Measurements from ENCODE around the gene ITGAL.
"Not testable (repeated sequence)": the region's sequence is repeated elsewhere in the genome, so short reads cannot be mapped to it uniquely, and the experiment has no call there.

ITGAL gene

GRCh38 chr16:30522702-30523463 lies 50.3 kb downstream of the ITGAL start:
- not testable (repeated sequence) for DNase-seq (ENCODE audit: low read depth); H3K4me3 ChIP-seq (ENCODE audit: low read depth, low read length)

- H3K4me3 ChIP-seq (ENCODE audit: low read depth, low read length), result no peak overlapping the region
Measured at GRCh38 chr16:30523768-30524574, 51.4 kb downstream of the ITGAL start.

GRCh38 chr16:30524575-30525568 lies 52.3 kb downstream of the ITGAL start:
- no peak for DNase-seq (ENCODE audit: low read depth)
- H3K4me3 ChIP-seq (ENCODE audit: low read depth, low read length), result no peak overlapping the region

More at GRCh38 chr16:30523768-30524574, 51.4 kb downstream of the ITGAL start:
- DNase-seq (ENCODE audit: low read depth), result no peak

- H3K4me3 ChIP-seq (ENCODE audit: low read depth, low read length), result peak overlapping the region; percentile 86
- no peak for DNase-seq (ENCODE audit: low read depth)
Measured at GRCh38 chr16:30525844-30526136, 53.2 kb downstream of the ITGAL start.

GRCh38 chr16:30526137-30526822 lies 53.7 kb downstream of the ITGAL start, which contains the start of gene ZNF768:
TSS of gene ZNF768 (minus strand) at chr16:30526566. CDS start at chr16:30526413, 153 bp downstream.
- peak within 1 kb of the TSS; percentile 86 for H3K4me3 ChIP-seq (ENCODE audit: low read depth, low read length)
- no peak for DNase-seq (ENCODE audit: low read depth)

- H3K4me3 ChIP-seq (ENCODE audit: low read depth, low read length), result peak overlapping the region; percentile 86
- DNase-seq (ENCODE audit: low read depth), result peak; percentile 90
Measured at GRCh38 chr16:30526823-30527634, 54.5 kb downstream of the ITGAL start.

- H3K4me3 ChIP-seq (ENCODE audit: low read depth, low read length), result peak overlapping the region; percentile 14
- DNase-seq (ENCODE audit: low read depth), result no peak
Measured at GRCh38 chr16:30527635-30528178, 55.2 kb downstream of the ITGAL start.

GRCh38 chr16:30528799-30529457 lies 56.4 kb downstream of the ITGAL start:
- DNase-seq (ENCODE audit: low read depth), result no peak
- no peak overlapping the region for H3K4me3 ChIP-seq (ENCODE audit: low read depth, low read length)

GRCh38 chr16:30530163-30531037 lies 57.9 kb downstream of the ITGAL start:
- no peak overlapping the region for H3K4me3 ChIP-seq (ENCODE audit: low read depth, low read length)
- DNase-seq (ENCODE audit: low read depth), result no peak

GRCh38 chr16:30532285-30533145 lies 60.0 kb downstream of the ITGAL start:
- H3K4me3 ChIP-seq (ENCODE audit: low read depth, low read length), result no peak overlapping the region
- DNase-seq (ENCODE audit: low read depth), result no peak

GRCh38 chr16:30533146-30533522 lies 60.6 kb downstream of the ITGAL start:
- H3K4me3 ChIP-seq (ENCODE audit: low read depth, low read length), result no peak overlapping the region
- no peak for DNase-seq (ENCODE audit: low read depth)

GRCh38 chr16:30533748-30534367 lies 61.3 kb downstream of the ITGAL start:
- no peak for DNase-seq (ENCODE audit: low read depth)

GRCh38 chr16:30534368-30535105 lies 62.0 kb downstream of the ITGAL start, which contains the start of gene ZNF747:
TSS of gene ZNF747 (minus strand) at chr16:30534858. CDS start at chr16:30534679, 179 bp downstream.
- DNase-seq (ENCODE audit: low read depth), result peak; percentile 28

More at GRCh38 chr16:30533748-30534367, 61.3 kb downstream of the ITGAL start:
- peak overlapping the region; percentile 64 for H3K4me3 ChIP-seq (ENCODE audit: low read depth, low read length)

GRCh38 chr16:30535106-30535776 lies 62.7 kb downstream of the ITGAL start:
- no peak for DNase-seq (ENCODE audit: low read depth)
- peak overlapping the region; percentile 64 for H3K4me3 ChIP-seq (ENCODE audit: low read depth, low read length)

More at GRCh38 chr16:30534368-30535105, 62.0 kb downstream of the ITGAL start, which contains the start of gene ZNF747:
- peak within 1 kb of the TSS; percentile 64 for H3K4me3 ChIP-seq (ENCODE audit: low read depth, low read length)

Measured in skeletal muscle cell (primary cell).